NCI-H146 treated with DMSO at 0.1 percent for 48 hours (cell line): ENCODE data around the gene CLCN5.

Source experiments
- DNase-seq: peaks from one replicate; lab custom pipeline; 2025; ENCODE audit not compliant: unreplicated experiment; lab: John Stamatoyannopoulos, UW

CLCN5 gene

GRCh38 chrX:50075630-50076339 lies 153.4 kb downstream of the CLCN5 start:
- DNase-seq, result no peak

GRCh38 chrX:50081282-50081889 lies 159.0 kb downstream of the CLCN5 start:
- DNase-seq, result no peak

GRCh38 chrX:50082741-50083140 lies 160.3 kb downstream of the CLCN5 start:
- DNase-seq, result no peak

GRCh38 chrX:50088645-50089044 lies 166.2 kb downstream of the CLCN5 start:
- DNase-seq, result no peak

- no peak for DNase-seq
Observed at GRCh38 chrX:50093625-50094024, 171.2 kb downstream of the CLCN5 start.

GRCh38 chrX:50097071-50097470 lies 174.7 kb downstream of the CLCN5 start:
- DNase-seq, result no peak

GRCh38 chrX:50098241-50098640 lies 175.8 kb downstream of the CLCN5 start:
- no peak for DNase-seq

GRCh38 chrX:50098749-50099148 lies 176.4 kb downstream of the CLCN5 start:
- DNase-seq, result no peak

GRCh38 chrX:50099331-50099730 lies 176.9 kb downstream of the CLCN5 start:
- DNase-seq, result no peak

GRCh38 chrX:50100188-50100587 lies 177.8 kb downstream of the CLCN5 start:
- no peak for DNase-seq

GRCh38 chrX:50103176-50103575 lies 180.8 kb downstream of the CLCN5 start:
- no peak for DNase-seq

- DNase-seq, result no peak
Observed at GRCh38 chrX:50103866-50104566, 181.6 kb downstream of the CLCN5 start.

- no peak for DNase-seq
Observed at GRCh38 chrX:50106051-50106675, 183.8 kb downstream of the CLCN5 start.

GRCh38 chrX:50107470-50107869 lies 185.1 kb downstream of the CLCN5 start:
- DNase-seq, result no peak

GRCh38 chrX:50108264-50108663 lies 185.9 kb downstream of the CLCN5 start:
- no peak for DNase-seq

- no peak for DNase-seq
Observed at GRCh38 chrX:50111742-50112141, 189.3 kb downstream of the CLCN5 start.

GRCh38 chrX:50114113-50114512 lies 191.7 kb downstream of the CLCN5 start:
- no peak for DNase-seq

GRCh38 chrX:50115973-50116372 lies 193.6 kb downstream of the CLCN5 start:
- DNase-seq, result no peak

- DNase-seq, result no peak
Observed at GRCh38 chrX:50117476-50117875, 195.1 kb downstream of the CLCN5 start.

GRCh38 chrX:50125480-50125879 lies 203.1 kb downstream of the CLCN5 start:
- no peak for DNase-seq

GRCh38 chrX:50147972-50148371 lies 225.6 kb downstream of the CLCN5 start:
- DNase-seq, result no peak
